ENCODE data around the gene CLPX.

- no peak for TF ChIP-seq EZH2phosphoT487 (IDR thresholded peaks at IDR 0.05; ENCODE audit: low read depth, severe bottlenecking, unreplicated experiment)
- TF ChIP-seq CTCF (IDR thresholded peaks at IDR 0.05; ENCODE audit: poor library complexity) = no peak
These were observed 84.7 kb downstream of the CLPX start for GRCh38 chr15:65100442-65100841.
